ENCODE measurements around the gene UBXN2A. TPM values are rescaled to one million over a fixed set of nuclear protein-coding genes. Genes with fewer than 3 reads are reported as not detected.

The UBXN2A gene
- total RNA-seq, 2 donors from 2014 or later = 4.0 to 7.3 TPM

- Histone ChIP-seq H3K36me3 (replicated peaks in 1 of 2; ENCODE audit: insufficient read depth in 1 of 2, low read depth in 2 of 2) (no peaks in the 10 kb centered on the region), H3K27me3 (no peaks in the 10 kb centered on the region), H3K4me1 (peaks cover 33% of the 10 kb centered on the region), H3K27ac (peak overlapping the region in 3 of 4 donors; percentile 23 to 58 (median 45)), H3K9me3 (no peaks in the 10 kb centered on the region), H3K4me3 (peak overlapping the region; percentile 65 to 93)
- TF ChIP-seq POLR2A (IDR thresholded peaks at IDR 0.05) = no peak
- TF ChIP-seq, protein P1, sequence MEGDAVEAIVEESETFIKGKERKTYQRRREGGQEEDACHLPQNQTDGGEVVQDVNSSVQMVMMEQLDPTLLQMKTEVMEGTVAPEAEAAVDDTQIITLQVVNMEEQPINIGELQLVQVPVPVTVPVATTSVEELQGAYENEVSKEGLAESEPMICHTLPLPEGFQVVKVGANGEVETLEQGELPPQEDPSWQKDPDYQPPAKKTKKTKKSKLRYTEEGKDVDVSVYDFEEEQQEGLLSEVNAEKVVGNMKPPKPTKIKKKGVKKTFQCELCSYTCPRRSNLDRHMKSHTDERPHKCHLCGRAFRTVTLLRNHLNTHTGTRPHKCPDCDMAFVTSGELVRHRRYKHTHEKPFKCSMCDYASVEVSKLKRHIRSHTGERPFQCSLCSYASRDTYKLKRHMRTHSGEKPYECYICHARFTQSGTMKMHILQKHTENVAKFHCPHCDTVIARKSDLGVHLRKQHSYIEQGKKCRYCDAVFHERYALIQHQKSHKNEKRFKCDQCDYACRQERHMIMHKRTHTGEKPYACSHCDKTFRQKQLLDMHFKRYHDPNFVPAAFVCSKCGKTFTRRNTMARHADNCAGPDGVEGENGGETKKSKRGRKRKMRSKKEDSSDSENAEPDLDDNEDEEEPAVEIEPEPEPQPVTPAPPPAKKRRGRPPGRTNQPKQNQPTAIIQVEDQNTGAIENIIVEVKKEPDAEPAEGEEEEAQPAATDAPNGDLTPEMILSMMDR (IDR thresholded peaks at IDR 0.05) = no peak
- intact Hi-C loops (cut with DNase I) = no loop called here
- ATAC-seq (no peak), DNase-seq (peak; percentile 21 to 41 (median 36))
- 6 to 11% methylated on average over 11 to 41 of the region's 47 CpGs for WGBS, 2 donors
Measured at GRCh38 chr2:24050041-24050979, 110.0 kb downstream of the UBXN2A start.

DNA sequence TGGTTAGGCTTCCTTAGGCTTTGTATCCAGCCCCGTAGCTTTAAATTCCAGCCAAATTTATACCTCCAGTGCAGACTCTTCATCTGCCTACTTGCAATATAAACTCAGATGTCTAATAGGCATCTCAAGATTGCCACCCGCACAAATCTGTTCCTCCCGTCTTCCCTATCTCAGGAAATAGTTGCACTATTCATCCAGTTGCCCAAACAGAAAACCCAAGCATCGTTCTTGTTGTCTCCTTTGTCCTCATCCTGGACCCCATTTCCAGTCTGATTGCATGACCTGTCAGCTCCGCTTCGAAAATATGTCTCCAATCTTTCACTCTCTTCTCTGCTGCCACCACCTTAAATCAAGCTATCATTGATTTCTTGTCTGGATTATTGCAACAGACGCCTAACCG lies 111.6 kb downstream of the UBXN2A start:
- H3K27ac ChIP-seq = no peak overlapping the region
- ATAC-seq (no peak), DNase-seq (no peak)
- no peaks in the 10 kb centered on the region for H3K9me3 ChIP-seq
- intact Hi-C loops (cut with DNase I) = no loop called here
- H3K36me3 ChIP-seq (replicated peaks in 1 of 2; ENCODE audit: insufficient read depth in 1 of 2, low read depth in 2 of 2) = no peaks in the 10 kb centered on the region
- peaks cover 25% of the 10 kb centered on the region for H3K4me1 ChIP-seq
- H3K27me3 ChIP-seq = no peaks in the 10 kb centered on the region
- no peak overlapping the region for H3K4me3 ChIP-seq
- 72 to 78% methylated on average over 8 of the region's 8 CpGs for WGBS, 2 donors
- TF ChIP-seq, protein P1 (IDR thresholded peaks at IDR 0.05) = no peak

DNA sequence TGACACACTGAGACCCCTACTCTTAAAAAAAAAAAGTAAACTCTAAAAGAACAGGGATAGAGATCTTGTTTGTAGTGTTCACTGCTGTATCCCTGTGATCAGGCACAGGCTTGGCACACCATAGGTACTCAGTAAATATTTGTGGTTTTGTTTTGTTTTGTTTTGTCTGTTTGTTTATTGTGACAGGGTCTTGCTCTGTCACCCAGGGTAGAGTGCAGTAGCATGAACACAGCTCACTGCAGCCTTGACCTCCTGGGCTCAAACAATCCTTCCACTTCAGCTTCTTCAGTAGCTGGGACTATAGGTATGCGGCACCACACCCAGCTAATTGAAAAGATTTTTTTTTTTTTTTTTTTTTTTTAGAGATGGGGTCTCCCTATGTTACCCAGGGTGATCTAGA lies 112.7 kb downstream of the UBXN2A start:
- H3K9me3 ChIP-seq = no peaks in the 10 kb centered on the region
- no peaks in the 10 kb centered on the region for H3K27me3 ChIP-seq
- WGBS, 2 donors = 93 to 100% methylated on average over 1 of the region's 1 CpG
- no peak for TF ChIP-seq POLR2A (IDR thresholded peaks at IDR 0.05)
- no peak for DNase-seq
- no peak overlapping the region for H3K4me3 ChIP-seq
- no peaks in the 10 kb centered on the region for H3K36me3 ChIP-seq (replicated peaks in 1 of 2; ENCODE audit: insufficient read depth in 1 of 2, low read depth in 2 of 2)
- H3K27ac ChIP-seq = no peak overlapping the region
- peaks cover 22% of the 10 kb centered on the region for H3K4me1 ChIP-seq
- intact Hi-C loops (cut with DNase I) = no loop called here
- no peak for ATAC-seq

Small RNA genes lying within 50 kb of the gene (small RNA-seq; reads per million reads assigned to genes)
- gene RN7SL610P (not detected), gene RNU6-370P (not detected)

Other genes with a start within 250 kb of the UBXN2A start
- 10 to 100 TPM; 16.8 to 20.0 TPM for gene ATAD2B, start 13.3 kb upstream of the UBXN2A start, total RNA-seq
- gene MFSD2B, start 69.6 kb downstream of the UBXN2A start, total RNA-seq = not detected
- 1 to 10 TPM; 2.6 to 3.9 TPM for gene WDCP, start 106.9 kb downstream of the UBXN2A start, total RNA-seq
- gene FKBP1B, start 109.3 kb downstream of the UBXN2A start, total RNA-seq = 10 to 100 TPM; 10.5 to 12.7 TPM
- gene SF3B6, start 135.9 kb downstream of the UBXN2A start, total RNA-seq = 10 to 100 TPM; 21.4 to 42.8 TPM
- gene TP53I3, start 144.4 kb downstream of the UBXN2A start, total RNA-seq = 10 to 100 TPM; 18.5 to 36.8 TPM
- not detected for gene PFN4, start 182.9 kb downstream of the UBXN2A start, total RNA-seq
- 10 to 100 TPM in 1 of 2 donors, 1 to 10 TPM in 1; 6.5 to 56.7 TPM for gene FAM228B, start 183.0 kb downstream of the UBXN2A start, total RNA-seq
- gene FAM228A, start 234.6 kb downstream of the UBXN2A start, total RNA-seq = not detected

Measured in body of pancreas (tissue), 4 donors.